ENCODE data around the gene INPP5A. TPM values are rescaled to one million over a fixed set of nuclear protein-coding genes. Genes with fewer than 3 reads are reported as not detected.

The INPP5A gene
- total RNA-seq, 1 donor from 2014 or later: 14.2 TPM

DNA sequence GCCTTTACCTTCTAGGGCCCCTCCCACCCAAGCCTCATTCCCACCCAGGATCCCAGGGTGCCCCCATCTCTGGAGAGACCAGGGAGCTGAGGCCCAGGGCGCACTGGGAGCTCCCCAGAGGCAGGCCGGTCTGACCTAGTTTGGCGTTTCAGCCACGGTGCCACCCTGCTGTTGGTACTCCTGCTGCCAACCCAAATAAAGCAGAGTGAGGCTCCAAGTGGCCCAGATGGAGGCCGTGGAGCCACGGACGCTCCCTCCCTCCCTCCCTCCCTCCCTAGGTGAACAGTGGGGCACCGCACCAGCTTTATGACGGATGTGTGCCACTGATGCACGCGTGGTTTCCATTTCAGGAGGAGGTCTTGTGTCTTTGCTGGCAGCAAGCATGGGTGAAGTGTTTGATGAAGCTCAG is 1.8 kb downstream of the INPP5A start:
- Histone ChIP-seq H3F3A (ENCODE audit: low read depth) (no peaks in the 10 kb centered on the region), H3K79me2 (ENCODE audit: low read depth) (peaks cover 19% of the 10 kb centered on the region), H3K27ac (no peak overlapping the region), H3K4me1 (peaks cover 30% of the 10 kb centered on the region), H3K9me3 (ENCODE audit: low read depth) (no peaks in the 10 kb centered on the region), H3K4me2 (peak overlapping the region; percentile 99), H4K20me1 (ENCODE audit: low read depth) (peaks cover 46% of the 10 kb centered on the region), H3K9ac (no peak overlapping the region), H3K4me3 (no peak overlapping the region), H2AFZ (replicated peaks) (no peak overlapping the region), H3K27me3 (peaks cover 9% of the 10 kb centered on the region), H3K36me3 (no peaks in the 10 kb centered on the region)
- Mint-ChIP-seq H3K4me3 (peak overlapping the region; percentile 94), H3K27me3 (ENCODE audit: insufficient read depth, low read depth) (peaks cover 10% of the 10 kb centered on the region), H3K9me3 (no peaks in the 10 kb centered on the region), H3K4me1 (peaks cover 54% of the 10 kb centered on the region), H3K36me3 (no peaks in the 10 kb centered on the region), H3K27ac (no peak overlapping the region)
- TF ChIP-seq EZH2phosphoT487 (IDR thresholded peaks at IDR 0.05) (no peak), EZH2 (IDR thresholded peaks at IDR 0.05) (no peak)
- TF ChIP-seq, protein P1, sequence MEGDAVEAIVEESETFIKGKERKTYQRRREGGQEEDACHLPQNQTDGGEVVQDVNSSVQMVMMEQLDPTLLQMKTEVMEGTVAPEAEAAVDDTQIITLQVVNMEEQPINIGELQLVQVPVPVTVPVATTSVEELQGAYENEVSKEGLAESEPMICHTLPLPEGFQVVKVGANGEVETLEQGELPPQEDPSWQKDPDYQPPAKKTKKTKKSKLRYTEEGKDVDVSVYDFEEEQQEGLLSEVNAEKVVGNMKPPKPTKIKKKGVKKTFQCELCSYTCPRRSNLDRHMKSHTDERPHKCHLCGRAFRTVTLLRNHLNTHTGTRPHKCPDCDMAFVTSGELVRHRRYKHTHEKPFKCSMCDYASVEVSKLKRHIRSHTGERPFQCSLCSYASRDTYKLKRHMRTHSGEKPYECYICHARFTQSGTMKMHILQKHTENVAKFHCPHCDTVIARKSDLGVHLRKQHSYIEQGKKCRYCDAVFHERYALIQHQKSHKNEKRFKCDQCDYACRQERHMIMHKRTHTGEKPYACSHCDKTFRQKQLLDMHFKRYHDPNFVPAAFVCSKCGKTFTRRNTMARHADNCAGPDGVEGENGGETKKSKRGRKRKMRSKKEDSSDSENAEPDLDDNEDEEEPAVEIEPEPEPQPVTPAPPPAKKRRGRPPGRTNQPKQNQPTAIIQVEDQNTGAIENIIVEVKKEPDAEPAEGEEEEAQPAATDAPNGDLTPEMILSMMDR (IDR thresholded peaks at IDR 0.05): no peak
- DNase-seq (ENCODE audit: low spot score): no peak

DNA sequence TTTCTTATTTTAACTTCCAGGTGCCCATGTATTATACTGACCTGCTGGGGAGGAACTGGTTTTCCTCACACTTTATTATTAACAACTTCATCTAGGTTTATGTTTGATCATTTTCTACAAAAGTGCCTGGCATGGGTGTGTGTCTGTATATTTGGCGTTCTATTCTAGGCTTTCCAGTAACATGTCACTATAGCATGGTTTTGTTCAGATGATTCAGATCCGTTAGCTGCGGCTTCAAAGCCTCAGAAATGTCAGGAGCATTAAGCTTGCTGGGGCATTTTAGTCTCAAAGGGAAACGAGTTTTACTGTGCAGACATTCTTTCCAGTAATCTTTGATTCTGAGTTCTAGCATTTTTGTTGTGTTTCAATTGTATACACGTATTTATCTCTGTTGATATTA is 2.3 kb downstream of the INPP5A start:
- Mint-ChIP-seq H3K4me3 (peak overlapping the region; percentile 57), H3K27ac (no peak overlapping the region), H3K36me3 (no peaks in the 10 kb centered on the region), H3K27me3 (ENCODE audit: insufficient read depth, low read depth) (peaks cover 10% of the 10 kb centered on the region), H3K9me3 (no peaks in the 10 kb centered on the region), H3K4me1 (peaks cover 58% of the 10 kb centered on the region)
- Histone ChIP-seq H4K20me1 (ENCODE audit: low read depth) (peaks cover 46% of the 10 kb centered on the region), H3K27ac (no peak overlapping the region), H3F3A (ENCODE audit: low read depth) (no peaks in the 10 kb centered on the region), H3K4me1 (peaks cover 30% of the 10 kb centered on the region), H3K9ac (no peak overlapping the region), H3K79me2 (ENCODE audit: low read depth) (peaks cover 19% of the 10 kb centered on the region), H2AFZ (replicated peaks) (no peak overlapping the region), H3K9me3 (ENCODE audit: low read depth) (no peaks in the 10 kb centered on the region), H3K4me2 (peak overlapping the region; percentile 61), H3K36me3 (no peaks in the 10 kb centered on the region), H3K4me3 (no peak overlapping the region), H3K27me3 (peaks cover 9% of the 10 kb centered on the region)
- TF ChIP-seq EZH2 (IDR thresholded peaks at IDR 0.05) (no peak), EZH2phosphoT487 (IDR thresholded peaks at IDR 0.05) (no peak)
- TF ChIP-seq, protein P1 (IDR thresholded peaks at IDR 0.05): no peak
- no peak for DNase-seq (ENCODE audit: low spot score)

DNA sequence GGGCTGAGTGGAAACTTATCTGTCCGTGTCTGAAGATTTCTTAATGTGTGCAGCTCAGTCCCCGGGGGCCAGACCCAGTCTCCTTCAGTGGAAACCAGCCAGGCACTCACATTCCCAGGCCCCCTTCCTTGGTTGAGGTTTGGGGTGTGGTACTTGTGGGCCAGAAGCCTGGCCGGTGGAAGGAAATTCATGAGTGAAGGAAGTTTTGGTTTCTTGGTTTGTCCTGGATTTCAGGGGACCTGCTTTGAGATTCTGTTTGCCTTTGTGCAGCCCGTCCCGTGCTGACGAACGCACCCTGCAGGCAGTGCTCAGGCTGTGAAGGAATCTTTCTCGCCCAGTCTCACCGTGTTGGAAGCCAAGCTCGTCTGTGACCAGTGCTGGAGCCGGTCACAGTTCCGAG is 2.9 kb downstream of the INPP5A start:
- Mint-ChIP-seq H3K36me3 (no peaks in the 10 kb centered on the region), H3K4me3 (peak overlapping the region; percentile 57), H3K27me3 (ENCODE audit: insufficient read depth, low read depth) (peaks cover 10% of the 10 kb centered on the region), H3K4me1 (peaks cover 55% of the 10 kb centered on the region), H3K27ac (no peak overlapping the region), H3K9me3 (no peaks in the 10 kb centered on the region)
- Histone ChIP-seq H4K20me1 (ENCODE audit: low read depth) (peaks cover 46% of the 10 kb centered on the region), H3K4me1 (peaks cover 30% of the 10 kb centered on the region), H3K9ac (no peak overlapping the region), H3K79me2 (ENCODE audit: low read depth) (peaks cover 19% of the 10 kb centered on the region), H3F3A (ENCODE audit: low read depth) (no peaks in the 10 kb centered on the region), H3K27ac (no peak overlapping the region), H3K4me2 (peak overlapping the region; percentile 61), H3K4me3 (no peak overlapping the region), H3K9me3 (ENCODE audit: low read depth) (no peaks in the 10 kb centered on the region), H3K36me3 (no peaks in the 10 kb centered on the region), H2AFZ (replicated peaks) (no peak overlapping the region), H3K27me3 (peaks cover 9% of the 10 kb centered on the region)
- TF ChIP-seq EZH2phosphoT487 (IDR thresholded peaks at IDR 0.05) (no peak), EZH2 (IDR thresholded peaks at IDR 0.05) (no peak)
- TF ChIP-seq, protein P1 (IDR thresholded peaks at IDR 0.05): no peak
- DNase-seq (ENCODE audit: low spot score): peak; percentile 67
